Astrocyte of the spinal cord (primary cell): ENCODE results near the gene SPPL3.
"Not testable (repeated sequence)": the region's sequence is repeated elsewhere in the genome, so short reads cannot be mapped to it uniquely, and the experiment has no call there.

Experiments used
- DNase-seq: peaks from one replicate; pipeline ENCODE4 v3.0.0; 2011; ENCODE audit warnings: low read depth, low spot score
- H3K4me3 ChIP-seq: 2 replicates; pipeline ENCODE4 v1.5.1; 2011; ENCODE audit warnings: low read depth, mild to moderate bottlenecking, low read length, moderate library complexity
- in situ Hi-C: cut with HindIII; loops from 2 replicates; pipeline ENCODE4 v1.10.0; 2017; ENCODE audit warnings: low sequenced_read_pairs
- TF ChIP-seq, protein P1 (sequence below): IDR thresholded peaks from 2 replicates; pipeline ENCODE4 v1.5.1; 2012; ENCODE audit warnings: low read depth, mild to moderate bottlenecking, low read length, inconsistent platforms

The SPPL3 gene

DNA sequence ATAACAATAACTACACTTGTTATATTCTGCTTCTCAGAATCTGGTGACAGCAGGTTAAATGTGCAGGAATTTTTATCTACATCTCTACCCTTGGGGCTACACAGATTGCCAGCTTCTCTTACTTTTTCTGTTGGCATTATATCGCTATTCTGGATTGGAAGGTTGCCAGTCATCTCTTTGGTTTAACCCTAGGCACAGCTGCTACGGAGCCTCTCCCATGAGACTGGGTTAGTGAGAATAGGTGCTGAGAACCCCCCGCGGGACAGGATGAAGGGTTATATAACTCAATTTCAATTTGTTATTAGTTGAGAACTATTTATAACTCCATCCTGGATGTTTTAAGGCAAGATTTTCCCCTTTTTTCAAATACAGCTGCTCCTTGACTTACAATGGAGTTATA is 105.5 kb downstream of the SPPL3 start:
- H3K4me3 ChIP-seq, result no peak overlapping the region
- in situ Hi-C loops, result no loop called here
- no peak for DNase-seq
- TF ChIP-seq, protein P1, sequence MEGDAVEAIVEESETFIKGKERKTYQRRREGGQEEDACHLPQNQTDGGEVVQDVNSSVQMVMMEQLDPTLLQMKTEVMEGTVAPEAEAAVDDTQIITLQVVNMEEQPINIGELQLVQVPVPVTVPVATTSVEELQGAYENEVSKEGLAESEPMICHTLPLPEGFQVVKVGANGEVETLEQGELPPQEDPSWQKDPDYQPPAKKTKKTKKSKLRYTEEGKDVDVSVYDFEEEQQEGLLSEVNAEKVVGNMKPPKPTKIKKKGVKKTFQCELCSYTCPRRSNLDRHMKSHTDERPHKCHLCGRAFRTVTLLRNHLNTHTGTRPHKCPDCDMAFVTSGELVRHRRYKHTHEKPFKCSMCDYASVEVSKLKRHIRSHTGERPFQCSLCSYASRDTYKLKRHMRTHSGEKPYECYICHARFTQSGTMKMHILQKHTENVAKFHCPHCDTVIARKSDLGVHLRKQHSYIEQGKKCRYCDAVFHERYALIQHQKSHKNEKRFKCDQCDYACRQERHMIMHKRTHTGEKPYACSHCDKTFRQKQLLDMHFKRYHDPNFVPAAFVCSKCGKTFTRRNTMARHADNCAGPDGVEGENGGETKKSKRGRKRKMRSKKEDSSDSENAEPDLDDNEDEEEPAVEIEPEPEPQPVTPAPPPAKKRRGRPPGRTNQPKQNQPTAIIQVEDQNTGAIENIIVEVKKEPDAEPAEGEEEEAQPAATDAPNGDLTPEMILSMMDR, result no peak

DNA sequence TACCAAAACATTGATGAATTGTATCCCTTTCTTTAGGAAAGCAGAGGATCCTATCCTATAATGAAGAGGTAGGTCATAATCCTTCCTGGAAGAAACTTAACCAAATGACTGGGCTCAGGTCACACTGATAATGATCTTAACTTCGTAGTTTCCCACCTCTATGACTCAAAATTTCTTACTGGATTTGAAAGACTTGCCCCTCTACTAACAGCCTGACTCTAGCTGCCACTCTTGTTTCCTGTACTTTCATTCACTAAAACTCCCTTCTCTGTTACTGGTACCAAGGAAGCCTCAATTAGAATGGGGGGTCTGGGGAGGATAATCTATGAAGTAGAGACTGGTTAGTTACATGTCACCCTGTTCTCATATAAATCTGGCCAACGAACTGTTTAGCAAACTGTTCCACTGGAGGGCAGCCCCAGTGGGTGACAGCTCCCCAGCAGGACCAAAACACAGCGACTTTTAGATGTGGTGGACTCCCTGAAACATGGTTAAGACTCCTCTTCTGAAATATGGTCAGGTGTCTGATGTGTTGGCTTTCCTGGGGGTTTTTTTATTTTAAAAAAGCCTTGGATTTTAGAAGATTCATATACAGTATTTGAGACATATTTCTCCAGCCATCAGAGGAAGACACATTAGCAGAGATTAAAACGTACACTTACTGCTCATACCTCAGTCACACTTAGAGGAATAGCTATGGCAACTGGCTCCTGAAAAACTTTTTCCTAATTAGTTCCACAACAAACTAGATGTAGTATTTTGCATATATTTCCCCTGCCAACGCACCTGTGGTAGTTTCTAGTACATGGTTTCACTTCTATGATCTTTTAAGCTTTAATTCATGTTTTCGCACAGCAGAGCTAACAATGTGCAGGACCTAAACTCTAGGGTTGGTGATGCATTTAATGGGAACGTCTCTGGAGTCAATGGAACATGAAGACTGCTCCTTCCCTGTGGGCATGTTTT is 106.2 kb downstream of the SPPL3 start:
- TF ChIP-seq, protein P1, result no peak
- in situ Hi-C loops, result no loop called here

DNA sequence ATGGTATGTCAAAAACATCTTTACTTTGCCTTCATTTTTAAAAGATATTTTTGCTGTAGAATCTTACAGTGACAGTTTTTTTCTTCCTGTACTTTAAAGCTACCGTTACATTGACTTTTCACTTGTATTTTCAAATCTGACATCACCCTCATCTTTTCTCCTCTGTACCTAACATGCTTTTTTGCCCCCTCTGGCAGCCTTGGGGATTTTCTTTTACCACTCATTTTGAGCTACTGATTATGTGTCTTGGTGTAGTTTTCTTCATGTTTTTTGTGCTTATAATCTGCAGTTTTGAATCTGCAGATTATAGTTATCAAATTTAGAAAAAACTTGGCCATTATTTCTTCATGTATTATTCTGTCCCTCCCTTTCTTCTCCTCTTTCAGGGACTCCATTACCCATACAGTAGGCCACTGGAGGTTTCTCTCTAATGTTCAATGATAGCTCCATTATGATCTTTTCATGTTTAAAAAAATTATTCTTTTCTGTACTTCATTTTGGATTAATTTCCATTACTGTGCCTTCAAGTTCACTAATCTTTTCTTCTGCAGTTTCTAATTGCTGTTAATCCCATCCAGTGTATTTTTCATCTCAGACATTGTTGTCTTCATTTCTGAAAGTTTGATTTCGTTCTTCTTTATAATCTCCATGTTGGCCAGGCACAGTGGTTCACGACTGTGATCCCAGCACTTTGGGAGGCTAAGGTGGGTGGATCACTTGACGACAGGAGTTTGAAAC is 108.5 kb downstream of the SPPL3 start:
- no peak for DNase-seq
- TF ChIP-seq, protein P1, result no peak
- in situ Hi-C loops, result no loop called here
- no peak overlapping the region for H3K4me3 ChIP-seq

More for the DNA sequence above, 106.2 kb downstream of the SPPL3 start:
- no peak for DNase-seq
- H3K4me3 ChIP-seq, result no peak overlapping the region

DNA sequence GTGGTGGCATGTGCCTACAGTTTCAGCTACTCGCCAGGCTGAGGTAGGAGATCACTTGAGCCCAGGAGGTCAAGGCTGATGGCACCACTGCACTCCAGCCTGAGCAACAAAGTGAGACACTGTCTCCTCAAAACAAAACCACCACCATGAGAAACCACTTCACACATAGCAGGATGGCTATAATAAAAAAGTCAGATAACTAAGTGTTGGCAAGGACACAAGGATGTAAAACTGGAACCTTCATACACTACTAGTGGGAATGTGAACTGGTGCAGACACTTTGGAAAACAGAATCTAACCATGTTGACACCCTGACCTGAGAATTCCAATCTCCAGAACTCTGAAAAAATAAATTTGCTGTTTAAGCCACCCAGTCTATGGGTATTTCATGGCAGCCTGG is 110.8 kb downstream of the SPPL3 start:
- in situ Hi-C loops, result no loop called here
- TF ChIP-seq, protein P1, result no peak
- no peak overlapping the region for H3K4me3 ChIP-seq
- no peak for DNase-seq

DNA sequence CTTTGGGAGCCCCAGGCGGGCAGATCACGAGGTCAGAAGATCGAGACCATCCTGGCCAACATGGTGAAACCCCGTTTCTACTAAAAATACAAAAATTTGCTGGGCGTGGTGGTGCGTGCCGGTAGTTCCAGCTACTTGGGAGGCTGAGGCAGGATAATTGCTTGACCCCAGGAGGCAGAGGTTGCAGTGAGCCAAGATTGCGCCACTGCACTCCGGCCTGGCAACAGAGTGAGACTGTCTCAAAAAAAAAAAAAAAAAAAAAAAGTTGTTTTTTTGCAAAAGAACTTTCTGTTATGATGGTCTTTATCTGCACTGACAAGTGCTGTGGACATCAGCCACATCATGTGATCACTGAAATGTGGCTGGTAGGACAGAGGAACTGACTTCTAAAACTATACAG is 111.7 kb downstream of the SPPL3 start:
- in situ Hi-C loops, H3K4me3 ChIP-seq, DNase-seq: not testable (repeated sequence)

DNA sequence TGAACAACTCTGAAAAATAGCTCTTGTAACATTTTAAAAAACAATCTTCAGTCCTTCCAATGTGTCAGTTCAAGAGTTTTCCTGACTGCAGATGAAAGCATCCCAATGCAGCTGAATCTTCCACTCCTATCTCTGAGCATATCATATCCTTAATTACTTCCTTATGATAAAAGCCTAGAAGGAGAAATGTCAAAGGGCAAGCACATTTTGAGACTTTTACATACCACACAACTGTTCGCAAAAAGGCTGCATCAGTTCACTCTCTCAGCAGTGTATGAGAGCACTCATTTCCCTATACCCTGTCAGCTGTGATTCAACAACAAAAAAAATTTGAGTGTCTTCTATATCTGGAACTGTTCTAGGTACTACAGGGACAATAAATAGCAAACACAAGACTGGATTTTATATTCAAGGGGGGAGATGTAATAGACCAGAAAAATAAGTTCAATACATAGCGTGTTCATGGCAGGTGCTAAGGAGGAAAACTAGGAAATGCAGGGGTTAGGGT is 112.4 kb downstream of the SPPL3 start:
- no peak for DNase-seq
- TF ChIP-seq, protein P1, result no peak
- H3K4me3 ChIP-seq, result no peak overlapping the region
- in situ Hi-C loops, result no loop called here
